GM21786 (cell line): ENCODE measurements around the gene RUNX2.

Source experiments
- ATAC-seq: cut with Tn5 transposase; IDR thresholded peaks from one replicate; pipeline ENCODE4 v1.9.1; 2021; ENCODE audit not compliant: unreplicated experiment

RUNX2 gene

DNA sequence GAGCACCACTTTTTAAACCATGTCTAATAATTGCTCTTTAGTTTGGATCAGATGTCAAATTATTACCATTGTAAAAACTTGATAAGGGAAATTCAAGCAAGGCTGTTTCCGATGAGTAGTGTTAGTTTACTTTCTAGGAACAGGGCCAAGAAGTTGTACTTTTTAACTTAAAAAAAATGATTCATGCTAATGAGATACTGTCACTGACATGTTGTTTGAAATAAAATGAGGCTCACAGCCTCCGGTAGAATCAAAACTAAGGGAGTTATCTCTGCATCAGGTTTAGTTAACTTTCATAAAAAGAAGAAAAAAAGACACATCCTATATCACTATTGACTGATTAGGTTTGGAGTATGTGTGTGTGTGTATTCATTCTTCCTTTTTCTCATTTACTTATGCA is 104.8 kb downstream of the RUNX2 start:
- no peak for ATAC-seq

DNA sequence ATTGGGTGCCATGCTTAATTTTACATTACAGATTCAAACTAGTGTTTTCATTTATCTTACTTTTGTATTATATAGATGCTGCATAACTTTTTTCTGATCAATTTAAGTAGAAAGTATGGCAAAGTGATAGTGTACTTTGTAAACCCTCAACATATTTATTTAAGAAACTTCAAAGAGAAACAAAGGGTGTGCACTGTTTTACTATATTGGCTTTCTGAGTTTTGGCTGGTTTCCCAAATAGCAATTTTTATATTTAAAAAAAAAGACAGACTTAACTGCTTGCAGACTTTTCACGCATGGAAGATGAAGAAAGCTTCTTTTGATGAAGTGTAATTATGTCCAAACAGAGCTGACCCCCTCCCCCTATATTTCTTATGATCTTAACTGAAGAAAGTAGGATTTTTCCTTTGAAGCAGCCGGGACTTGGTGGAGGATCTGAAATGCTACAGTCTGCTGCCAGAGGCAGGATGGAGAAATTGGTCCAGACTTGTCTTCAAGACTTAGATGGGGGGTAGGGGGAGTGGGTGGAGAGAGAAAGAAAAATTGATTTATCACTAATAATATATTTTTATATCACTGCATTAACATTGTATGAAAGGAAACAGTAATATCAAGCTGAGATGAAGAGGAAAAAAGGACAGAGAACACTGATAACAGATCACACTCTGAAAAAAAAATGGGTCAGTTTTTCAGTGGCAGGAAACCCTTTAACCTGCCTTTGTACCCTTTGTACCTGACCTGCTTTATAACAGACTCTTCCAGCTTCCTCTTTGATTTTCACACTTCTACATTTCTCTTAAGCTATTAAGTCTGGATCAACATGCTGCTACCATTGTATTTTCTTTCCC is 105.6 kb downstream of the RUNX2 start:
- no peak for ATAC-seq

DNA sequence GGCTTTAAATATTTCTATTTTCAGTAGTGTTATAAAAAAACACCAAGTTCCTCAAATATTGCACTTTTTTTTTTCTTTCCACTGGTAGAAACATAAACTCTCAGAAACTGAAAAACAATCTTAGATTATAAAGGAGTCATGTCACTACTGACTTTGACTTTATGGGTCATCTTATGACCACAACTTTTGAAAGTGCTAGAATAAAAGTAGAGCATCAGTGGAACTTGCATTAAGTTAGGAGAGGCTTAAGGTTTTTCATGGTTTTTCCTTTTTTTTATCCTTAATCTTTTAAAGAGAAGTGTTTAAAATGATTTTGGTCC is 106.2 kb downstream of the RUNX2 start:
- no peak for ATAC-seq

DNA sequence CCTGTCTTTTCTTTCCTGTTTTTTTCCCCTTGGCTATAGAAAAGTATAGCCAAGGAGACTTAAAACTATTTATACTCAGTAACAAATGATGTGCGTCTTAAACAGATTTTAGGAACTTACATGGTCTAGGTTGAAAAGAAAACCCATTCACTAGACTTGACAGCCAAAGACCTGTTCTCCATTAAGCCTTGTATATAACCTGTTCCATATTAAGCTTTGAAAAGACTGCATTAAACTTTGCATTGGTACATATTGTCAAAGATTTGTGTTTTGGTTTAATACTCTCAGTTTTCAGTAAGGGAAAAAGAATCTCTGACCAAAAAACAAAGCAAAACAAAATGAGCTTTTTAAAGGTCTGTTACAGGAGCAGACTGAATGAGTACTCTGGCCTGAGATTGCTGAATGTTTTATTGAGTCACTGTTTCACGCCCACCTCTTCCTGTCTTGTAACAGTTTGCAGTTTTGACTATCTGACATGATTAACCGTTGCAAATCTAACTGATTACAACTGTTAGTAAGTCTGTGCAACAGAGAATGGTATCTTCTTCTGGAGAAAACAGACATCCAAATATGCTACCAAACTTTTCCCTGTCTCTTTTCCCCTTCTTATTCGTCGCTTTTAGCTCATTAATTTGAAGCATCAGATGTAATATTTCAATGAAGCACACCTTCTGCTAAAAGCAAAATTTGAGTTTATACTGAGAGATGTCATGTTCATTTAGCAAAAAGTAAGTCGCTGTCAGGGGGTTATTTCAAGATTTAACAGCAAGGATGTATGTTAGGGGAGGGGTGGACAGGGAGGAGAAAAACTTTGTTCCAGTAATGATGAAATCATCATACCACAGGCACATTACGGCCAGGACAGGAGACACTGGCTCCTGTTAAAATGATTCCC is 108.7 kb downstream of the RUNX2 start:
- ATAC-seq = no peak

DNA sequence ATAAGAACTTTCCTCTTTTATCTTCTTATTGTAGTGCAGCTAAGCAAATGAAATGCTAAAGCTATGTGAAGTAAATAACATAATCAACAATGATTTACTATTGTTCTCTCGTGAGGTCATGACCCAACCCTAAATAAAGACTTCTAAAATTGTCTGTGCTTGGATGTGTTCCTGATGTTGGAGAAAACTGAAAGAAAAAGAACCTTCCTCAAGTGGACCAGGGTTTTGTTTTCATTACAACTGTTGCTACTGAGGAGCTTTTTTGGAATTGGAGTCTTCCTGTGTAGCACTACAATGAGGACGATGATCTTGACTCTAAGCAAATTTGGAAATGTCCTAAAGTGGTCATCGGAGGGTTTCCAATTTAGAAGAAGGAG is 109.3 kb downstream of the RUNX2 start:
- ATAC-seq = no peak

DNA sequence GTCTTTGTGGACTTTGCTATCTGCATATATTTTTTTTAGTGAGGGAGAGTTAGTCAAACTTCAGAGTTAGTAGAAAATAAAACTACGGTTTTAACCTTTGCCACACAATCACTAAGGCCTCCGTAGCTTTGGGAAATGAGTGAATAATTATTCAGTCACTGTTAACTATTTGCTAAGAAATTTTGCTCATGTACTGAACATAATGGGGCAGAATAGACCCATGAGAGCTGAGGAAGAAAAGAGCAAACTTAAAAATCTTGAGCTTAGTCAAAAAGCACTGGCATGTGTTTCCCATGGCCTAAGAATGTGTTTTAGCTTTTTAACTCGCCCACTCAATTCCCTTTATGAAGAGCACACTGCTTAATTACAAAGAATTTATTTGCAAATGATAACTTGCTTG is 110.0 kb downstream of the RUNX2 start:
- ATAC-seq = no peak

DNA sequence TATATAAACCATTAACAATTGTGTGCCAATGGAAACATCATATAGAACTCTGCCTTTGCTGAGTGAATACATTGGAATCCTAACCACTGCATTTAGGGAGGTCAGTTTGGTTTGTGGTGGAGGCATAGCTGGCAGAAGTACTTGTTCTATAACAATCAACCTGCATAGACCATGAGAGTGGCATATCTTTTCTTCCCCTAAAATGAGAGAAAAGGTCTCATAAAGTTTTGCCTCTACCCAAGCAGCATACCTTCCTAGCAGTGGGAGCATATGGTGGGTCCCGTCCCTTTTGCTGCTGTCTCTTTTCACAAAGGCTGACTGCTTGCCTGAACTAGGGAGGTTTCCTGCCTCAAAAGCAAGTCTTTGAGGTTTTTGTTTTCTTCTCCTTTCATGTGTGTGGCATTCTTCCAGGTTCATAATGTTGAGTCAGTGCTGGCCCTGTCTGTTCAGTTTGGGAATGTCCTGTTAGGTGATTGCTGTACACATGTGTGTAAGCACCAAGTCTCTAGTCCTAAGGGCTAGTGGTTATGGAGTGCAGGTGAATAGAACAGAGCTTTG is 110.8 kb downstream of the RUNX2 start:
- ATAC-seq = no peak

DNA sequence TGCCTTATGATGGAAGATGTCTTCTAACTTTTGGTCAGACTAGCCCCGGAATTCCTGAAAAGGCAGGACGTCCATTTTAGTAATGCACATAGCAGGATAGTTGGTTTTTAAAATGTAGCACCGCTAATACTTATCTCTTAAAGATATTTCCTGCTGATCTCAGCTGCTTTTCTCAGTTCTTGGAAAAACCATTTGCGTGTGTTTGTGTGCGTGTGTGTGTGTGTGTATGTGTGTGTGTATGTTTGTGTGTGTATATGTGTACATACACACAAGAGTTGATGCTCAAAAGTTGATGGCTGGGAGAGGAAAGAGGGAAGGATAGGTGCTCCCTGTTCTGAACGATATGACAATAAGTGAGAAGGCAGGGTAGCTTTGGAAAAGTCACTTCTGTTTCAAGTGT is 111.3 kb downstream of the RUNX2 start:
- no peak for ATAC-seq

DNA sequence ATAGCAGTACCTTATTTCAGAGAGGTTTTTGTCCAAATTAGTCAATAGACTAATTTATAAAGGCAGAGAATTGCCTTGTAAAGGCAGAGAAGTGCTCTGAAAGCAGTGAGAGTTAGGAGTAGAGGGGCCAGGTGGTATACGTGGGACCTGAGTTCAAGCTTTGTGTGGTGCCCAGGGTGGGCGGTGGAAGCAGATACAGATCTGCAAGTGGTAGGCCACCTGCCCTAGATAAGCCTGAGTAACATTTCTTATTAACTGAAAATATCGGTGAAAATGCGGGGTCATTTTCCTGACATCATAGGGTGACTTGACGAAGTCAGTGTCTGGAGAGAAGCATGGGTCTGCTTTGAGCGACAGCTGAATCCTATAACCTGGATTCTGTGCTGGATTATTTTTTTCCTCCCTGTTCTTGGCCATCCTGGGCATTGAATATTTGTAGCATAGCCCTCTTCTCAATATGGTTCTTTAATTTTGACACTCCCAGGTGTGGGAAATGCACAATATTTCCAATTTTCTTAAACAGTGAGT is 111.8 kb downstream of the RUNX2 start:
- no peak for ATAC-seq

DNA sequence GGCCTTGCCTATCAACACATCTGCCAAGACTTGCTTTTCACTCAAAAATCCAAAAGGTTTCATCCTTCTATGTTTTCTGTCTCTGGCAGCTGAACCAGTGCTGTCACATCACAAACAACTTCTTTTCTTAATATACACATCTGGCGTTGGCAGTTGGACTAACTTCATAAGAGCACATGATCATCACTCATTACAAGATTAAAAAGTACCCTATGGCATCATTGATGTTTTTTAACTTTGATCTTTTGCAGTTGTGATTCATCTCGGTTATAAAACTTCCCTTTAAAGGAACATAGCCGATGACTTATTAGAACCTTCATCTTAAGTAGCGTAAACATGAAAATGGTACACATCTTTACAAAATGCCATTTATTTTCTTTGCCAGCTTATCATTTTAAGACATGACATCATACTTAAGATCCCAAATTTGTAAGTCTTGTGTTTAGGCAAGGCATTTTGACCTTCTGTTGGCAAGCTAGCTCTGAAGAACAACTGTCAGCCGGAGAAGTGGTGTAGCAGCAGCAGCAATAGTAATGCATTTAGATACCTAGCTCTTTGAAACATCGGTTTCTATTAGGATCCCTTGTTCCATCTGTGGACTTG is 113.8 kb downstream of the RUNX2 start:
- ATAC-seq = no peak

DNA sequence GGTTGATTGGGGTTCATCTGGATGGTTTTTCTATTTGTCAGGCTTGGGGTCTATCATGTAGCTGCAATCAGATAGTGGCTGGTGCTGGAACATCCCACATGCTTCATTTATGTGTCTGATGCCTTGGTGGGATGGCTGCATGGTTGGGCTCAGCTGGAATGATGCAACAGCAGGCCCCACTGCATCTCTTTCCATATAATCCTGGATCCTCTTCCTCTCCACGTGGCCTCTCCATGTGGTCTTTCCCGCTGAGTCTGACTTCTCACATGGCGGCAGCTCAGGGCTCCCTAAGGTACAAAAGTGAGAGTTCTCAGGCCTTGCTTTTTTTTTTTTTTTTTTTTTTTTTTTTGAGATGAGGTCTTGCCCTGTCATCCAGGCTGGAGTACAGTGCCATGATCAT is 114.6 kb downstream of the RUNX2 start:
- ATAC-seq = no peak

DNA sequence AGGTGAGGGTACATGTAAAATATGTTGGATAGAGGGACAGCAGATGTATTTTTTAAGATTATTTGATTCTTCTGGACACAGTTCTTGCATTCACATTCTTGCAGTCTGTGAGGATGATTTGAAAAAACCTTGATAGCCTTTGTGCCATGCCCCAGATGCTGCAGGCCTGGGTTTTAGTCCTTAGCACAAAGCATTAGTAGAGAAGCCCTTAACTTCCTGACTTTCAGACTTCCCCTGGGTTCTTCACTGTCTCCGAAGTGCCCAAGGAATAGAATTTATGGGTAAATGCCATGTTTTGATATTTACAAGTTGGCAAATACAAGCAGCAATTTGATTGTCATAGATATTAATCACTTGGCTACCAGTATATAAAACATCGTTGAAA is 117.2 kb downstream of the RUNX2 start:
- no peak for ATAC-seq

DNA sequence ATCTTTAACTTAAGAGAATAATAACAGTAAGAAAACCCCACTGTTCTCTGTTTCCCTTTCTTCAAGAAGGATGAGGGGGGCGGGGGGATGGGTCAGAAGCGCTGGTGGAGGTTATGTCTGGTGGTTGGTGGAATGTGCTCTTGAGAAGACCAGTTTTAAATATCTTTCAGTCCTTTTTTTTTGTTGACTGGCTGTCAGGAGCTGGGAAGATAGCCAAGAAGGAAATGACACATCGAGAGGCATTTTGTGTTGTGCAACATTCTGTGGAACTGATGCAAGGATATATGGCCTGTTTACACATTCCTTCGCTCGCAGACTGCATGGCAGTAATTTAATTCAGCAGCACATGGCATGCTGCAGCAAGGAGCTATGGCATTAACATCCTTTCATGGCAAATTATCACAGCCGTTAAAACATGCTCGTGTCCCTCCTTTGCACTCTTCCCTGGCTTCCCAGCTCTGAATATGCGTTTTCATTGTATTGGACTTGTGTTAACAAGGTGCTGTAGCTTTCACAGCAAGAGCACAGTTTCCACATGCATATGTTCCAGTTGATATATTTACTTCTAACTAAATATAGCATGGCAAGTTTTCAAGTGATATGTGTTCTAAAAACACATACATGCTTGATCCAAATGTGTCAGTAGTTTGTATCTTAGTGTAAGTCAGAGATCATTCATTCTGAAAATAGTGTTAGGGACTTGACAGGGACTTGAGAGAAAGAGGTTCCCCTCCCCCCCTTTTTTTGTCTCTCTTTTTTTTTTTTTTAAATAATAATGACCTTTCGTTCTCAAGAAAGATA is 117.8 kb downstream of the RUNX2 start:
- ATAC-seq = no peak

DNA sequence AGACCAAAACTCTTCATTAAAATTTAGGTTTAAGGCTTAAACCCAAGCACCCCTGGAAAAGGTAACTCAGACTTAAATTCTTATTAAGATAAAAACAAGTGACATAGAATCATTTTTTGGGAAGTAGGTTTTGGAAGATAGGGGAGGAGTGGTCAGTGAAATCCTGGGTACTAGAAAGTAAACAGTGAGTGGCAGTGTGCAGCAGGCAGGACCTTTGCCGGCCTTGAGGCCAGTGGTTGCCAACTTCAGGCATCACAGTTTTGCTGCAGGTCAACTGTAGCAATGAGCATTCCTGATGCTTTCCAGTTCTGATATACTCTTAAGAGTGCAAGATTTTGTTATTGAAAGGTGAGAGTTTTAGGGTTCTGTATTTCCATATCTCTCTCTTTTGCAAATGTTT is 118.9 kb downstream of the RUNX2 start:
- ATAC-seq = no peak

DNA sequence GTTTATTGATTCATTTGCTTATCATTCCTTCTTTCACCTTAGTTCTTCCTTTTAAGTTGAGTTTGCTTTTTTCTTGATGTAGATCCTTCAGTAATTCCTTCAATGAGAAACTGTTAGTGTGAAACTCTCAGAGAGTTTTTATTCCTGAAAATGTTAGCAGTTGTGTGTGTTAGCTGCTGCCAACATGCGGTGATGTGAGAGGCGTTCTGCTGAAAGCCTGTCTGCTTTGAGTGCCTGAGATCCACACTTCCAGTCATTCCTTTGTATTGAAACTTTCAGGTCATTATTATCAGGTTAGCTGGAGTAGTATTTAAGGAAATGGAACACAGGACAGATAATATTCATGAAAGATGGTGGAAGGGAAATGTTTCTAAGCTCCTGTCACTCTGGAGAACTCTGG is 119.6 kb downstream of the RUNX2 start:
- no peak for ATAC-seq

DNA sequence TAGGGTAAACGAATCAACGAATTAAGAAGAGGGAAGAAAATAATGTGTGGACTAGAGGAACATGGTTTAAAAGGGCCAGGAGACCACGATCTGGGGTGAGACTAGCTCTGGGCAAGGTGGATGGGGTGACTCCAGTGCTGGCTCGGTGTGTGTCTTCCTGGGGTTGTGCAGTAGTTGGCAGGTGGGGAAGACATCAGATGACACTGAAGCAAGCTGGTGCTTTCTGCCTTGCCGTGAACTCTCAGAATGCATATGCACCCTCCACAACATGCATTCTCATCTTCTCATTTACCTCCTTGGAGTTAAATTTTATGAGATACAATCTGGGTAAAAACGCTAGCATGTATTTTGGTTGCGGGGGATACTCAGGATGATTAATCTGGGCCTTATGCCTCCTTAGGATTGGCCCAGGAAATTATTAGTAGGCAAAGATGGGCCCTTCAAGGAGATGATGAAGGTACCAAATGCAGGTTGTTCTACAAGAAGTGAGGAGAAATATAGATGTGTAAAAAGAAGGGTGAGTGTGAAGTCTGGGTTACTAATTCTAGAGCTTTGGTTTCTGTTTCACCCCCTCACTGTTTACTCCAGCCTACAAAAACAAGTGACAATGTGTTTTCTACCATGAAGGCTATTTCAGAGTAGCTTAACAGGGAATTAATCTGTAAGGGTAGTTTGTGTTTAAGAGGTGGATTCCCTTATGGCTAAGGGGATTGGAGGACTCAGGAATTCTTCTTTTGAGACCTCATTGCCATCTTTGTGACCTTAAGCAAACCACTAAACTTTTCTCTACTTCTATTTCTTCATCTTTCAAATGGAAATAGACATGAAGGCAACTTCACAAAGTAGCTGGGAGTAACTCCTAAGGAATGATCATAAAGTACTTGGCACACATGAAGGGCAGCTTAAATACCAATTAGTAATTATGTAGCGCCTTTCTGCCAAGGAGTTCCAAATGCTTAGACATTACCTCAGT is 120.6 kb downstream of the RUNX2 start:
- ATAC-seq = no peak

DNA sequence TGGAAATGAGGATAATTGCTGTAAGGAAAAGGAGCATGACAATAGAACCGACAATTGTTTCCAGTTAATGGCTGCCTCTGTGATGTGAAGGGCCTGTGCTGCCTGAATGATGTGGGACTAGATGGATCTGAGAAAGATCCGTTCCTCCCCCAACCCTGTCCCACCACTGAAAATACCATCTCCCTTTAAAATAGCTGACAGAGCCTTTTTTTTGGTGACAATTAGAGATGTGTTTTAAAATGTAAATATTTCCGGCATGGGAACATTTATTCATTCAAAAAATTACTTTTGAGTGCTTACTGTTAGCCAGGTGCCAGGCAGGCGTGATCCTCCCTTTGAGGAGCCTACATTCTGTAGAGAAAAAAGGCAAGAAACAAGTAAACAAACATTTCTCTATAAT is 122.0 kb downstream of the RUNX2 start:
- ATAC-seq = no peak

DNA sequence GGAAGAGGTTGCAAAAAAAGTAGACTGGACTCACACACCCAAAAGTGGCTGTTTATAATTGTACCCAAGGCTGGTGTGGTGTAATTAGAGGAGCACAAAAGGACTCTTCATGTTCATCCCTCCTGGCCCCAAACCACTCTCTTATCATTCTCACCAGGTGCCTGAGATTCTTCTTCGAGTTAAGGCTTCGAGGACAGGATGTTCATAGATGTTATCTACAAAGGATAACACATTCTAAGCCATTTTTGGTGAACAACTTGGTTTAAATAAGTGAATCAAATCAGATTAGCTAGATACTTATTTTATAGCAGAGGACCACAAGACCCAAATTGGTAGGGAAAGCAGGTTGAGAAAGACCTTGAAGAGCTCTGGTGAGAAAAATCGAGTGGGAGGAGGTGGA is 122.7 kb downstream of the RUNX2 start:
- no peak for ATAC-seq
